OCI-LY3 (cell line): ENCODE measurements around the gene ANKRD65.

Source experiments
- CTCF ChIP-seq: fragments of 200-600, 300-600 bp; sonication (generic); IDR thresholded peaks from 2 replicates; pipeline ENCODE4 v1.5.1; 2014; ENCODE audit warnings: antibody characterized with exemption, low read length, low read depth
- EZH2phosphoT487 ChIP-seq: fragments of 200-600 bp; shearing (Covaris generic); IDR thresholded peaks from 2 replicates; pipeline ENCODE4 v1.6.1; 2018; ENCODE audit warnings: antibody characterized with exemption, mixed run types, low read depth

GRCh38 chr1:1402072-1402900 lies 18.8 kb downstream of the ANKRD65 start:
- TF ChIP-seq EZH2phosphoT487 (no peak), CTCF (peak; percentile 59)
